H9 (cell line): Measurements from ENCODE around the gene HCST. TPM values are rescaled to one million over a fixed set of nuclear protein-coding genes. Genes with fewer than 3 reads are reported as not detected.

Source experiments
- DNase-seq: peaks from one replicate; pipeline ENCODE4 v3.0.0-alpha.2; 2017
- H2AFZ ChIP-seq: one replicate; pipeline ENCODE4 v1.6.1; 2013; ENCODE audit warnings: mild to moderate bottlenecking, low read length, control low read depth, moderate library complexity
- H2AK5ac ChIP-seq: 2 replicates; pipeline ENCODE4 v1.6.1; 2013; ENCODE audit warnings: low read length, control low read depth, mixed read lengths; ENCODE audit not compliant: insufficient read length
- H2BK120ac ChIP-seq: one replicate; pipeline ENCODE4 v1.6.1; 2013; ENCODE audit warnings: low read depth, mild to moderate bottlenecking, low read length, control low read depth, inconsistent platforms; ENCODE audit not compliant: poor library complexity, severe bottlenecking
- H2BK12ac ChIP-seq: 2 replicates; pipeline ENCODE4 v1.6.1; 2013; ENCODE audit warnings: low read length, control low read depth, mixed read lengths, low read depth; ENCODE audit not compliant: insufficient read length
- H2BK15ac ChIP-seq: 2 replicates; pipeline ENCODE4 v1.6.1; 2013; ENCODE audit warnings: low read depth, low read length, control low read depth
- H2BK20ac ChIP-seq: one replicate; pipeline ENCODE4 v1.6.1; 2013; ENCODE audit warnings: low read depth, mild to moderate bottlenecking, low read length, control low read depth, inconsistent platforms; ENCODE audit not compliant: poor library complexity, severe bottlenecking
- H2BK5ac ChIP-seq: 2 replicates; pipeline ENCODE4 v1.6.1; 2013; ENCODE audit warnings: low read length, control low read depth, mixed read lengths; ENCODE audit not compliant: insufficient read length
- H3K14ac ChIP-seq: 2 replicates; pipeline ENCODE4 v1.6.1; 2013; ENCODE audit warnings: low read length, control low read depth; ENCODE audit not compliant: insufficient read depth
- H3K18ac ChIP-seq: 2 replicates; pipeline ENCODE4 v1.6.1; 2013; ENCODE audit warnings: low read depth, mild to moderate bottlenecking, mixed read lengths, low read length, control low read depth; ENCODE audit not compliant: insufficient read length
- H3K23ac ChIP-seq: 2 replicates; pipeline ENCODE4 v1.6.1; 2013; ENCODE audit warnings: low read length, control low read depth, mixed read lengths, low read depth; ENCODE audit not compliant: insufficient read length
- H3K23me2 ChIP-seq: 2 replicates; pipeline ENCODE4 v1.6.1; 2013; ENCODE audit warnings: low read depth, mild to moderate bottlenecking, mixed read lengths, low read length, control low read depth; ENCODE audit not compliant: insufficient read length, poor library complexity, severe bottlenecking
- H3K27ac ChIP-seq: 2 replicates; pipeline ENCODE4 v1.5.1; 2013; ENCODE audit warnings: low read length, control low read depth, mixed read lengths, low read depth; ENCODE audit not compliant: insufficient read length
- H3K27me3 ChIP-seq: 2 replicates; pipeline ENCODE4 v1.6.1; 2013; ENCODE audit warnings: low read length, control low read depth, inconsistent platforms; ENCODE audit not compliant: insufficient read depth
- H3K4ac ChIP-seq: 2 replicates; pipeline ENCODE4 v1.6.1; 2013; ENCODE audit warnings: low read depth, mild to moderate bottlenecking, control low read depth, inconsistent platforms, low read length, moderate library complexity
- H3K4me1 ChIP-seq: 2 replicates; pipeline ENCODE4 v1.6.1; 2013; ENCODE audit warnings: low read length, control low read depth, inconsistent platforms; ENCODE audit not compliant: insufficient read depth
- H3K4me2 ChIP-seq: 2 replicates; pipeline ENCODE4 v1.6.1; 2013; ENCODE audit warnings: low read length, control low read depth, mixed read lengths; ENCODE audit not compliant: insufficient read length, insufficient read depth
- H3K56ac ChIP-seq: 2 replicates; pipeline ENCODE4 v1.6.1; 2013; ENCODE audit warnings: low read depth, mild to moderate bottlenecking, mixed read lengths, low read length, control low read depth; ENCODE audit not compliant: insufficient read length
- H3K79me1 ChIP-seq: 2 replicates; pipeline ENCODE4 v1.6.1; 2013; ENCODE audit warnings: low read depth, mild to moderate bottlenecking, moderate library complexity, low read length, control low read depth, inconsistent platforms; ENCODE audit not compliant: insufficient read depth, poor library complexity, severe bottlenecking
- H3K79me2 ChIP-seq: 2 replicates; pipeline ENCODE4 v1.6.1; 2013; ENCODE audit warnings: low read length, control low read depth, inconsistent platforms; ENCODE audit not compliant: insufficient read depth
- H3K9ac ChIP-seq: 2 replicates; pipeline ENCODE4 v1.6.1; 2013; ENCODE audit warnings: low read length, control low read depth, mixed read lengths; ENCODE audit not compliant: insufficient read length; ENCODE audit errors: extremely low read depth
- H3K9me3 ChIP-seq: one replicate; pipeline ENCODE4 v1.6.1; 2013; ENCODE audit warnings: low read depth, low read length, inconsistent platforms; ENCODE audit not compliant: control insufficient read depth
- H3T11ph ChIP-seq: one replicate; pipeline ENCODE4 v1.6.1; 2013; ENCODE audit warnings: mild to moderate bottlenecking, low read length, control low read depth, inconsistent platforms
- H4K20me1 ChIP-seq: one replicate; pipeline ENCODE4 v1.6.1; 2013; ENCODE audit not compliant: control insufficient read depth, insufficient read length, insufficient read depth
- H4K5ac ChIP-seq: 2 replicates; pipeline ENCODE4 v1.6.1; 2013; ENCODE audit warnings: low read depth, mild to moderate bottlenecking, mixed read lengths, low read length, control low read depth; ENCODE audit not compliant: insufficient read length
- H4K8ac ChIP-seq: replicated peaks from 2 replicates; pipeline ENCODE4 v1.6.1; 2013; ENCODE audit warnings: low read length, control low read depth, mixed read lengths, low read depth; ENCODE audit not compliant: insufficient read length
- H4K91ac ChIP-seq: 2 replicates; pipeline ENCODE4 v1.6.1; 2013; ENCODE audit warnings: low read depth, mild to moderate bottlenecking, moderate library complexity, mixed read lengths, low read length, control low read depth; ENCODE audit not compliant: insufficient read length
- H3K27ac Mint-ChIP-seq, 3 experiments: 2 replicates in 2 of 3; 3 replicates in 1 of 3; pipeline ENCODE4 v1.8.0; 2020 to 2021; ENCODE audit warnings: mixed read lengths in 3 of 3, mild to moderate bottlenecking in 1 of 3, moderate library complexity in 1 of 3
- H3K27me3 Mint-ChIP-seq: 2 replicates; pipeline ENCODE4 v1.8.0; 2021; ENCODE audit warnings: low read depth, mild to moderate bottlenecking, moderate library complexity, mixed read lengths
- H3K36me3 Mint-ChIP-seq, 3 experiments: 2 replicates in 2 of 3; 3 replicates in 1 of 3; pipeline ENCODE4 v1.8.0; 2020 to 2021; ENCODE audit warnings: low read depth in 3 of 3, mixed read lengths in 3 of 3; ENCODE audit not compliant: insufficient read depth in 1 of 3
- H3K4me1 Mint-ChIP-seq, 2 experiments: 2 replicates each; pipeline ENCODE4 v1.8.0; 2020; ENCODE audit warnings: mixed read lengths in 2 of 2
- H3K4me3 Mint-ChIP-seq, 2 experiments: 2 replicates in 1 of 2; 3 replicates in 1 of 2; pipeline ENCODE4 v1.8.0; 2020 to 2021; ENCODE audit warnings: mild to moderate bottlenecking in 2 of 2, mixed read lengths in 2 of 2, moderate library complexity in 1 of 2
- H3K9me3 Mint-ChIP-seq, 2 experiments: 2 replicates in 1 of 2; 3 replicates in 1 of 2; pipeline ENCODE4 v1.8.0; 2020; ENCODE audit warnings: mild to moderate bottlenecking in 2 of 2, mixed read lengths in 2 of 2, moderate library complexity in 1 of 2
- WGBS: extraction: QIAGEN DNeasy Blood & Tissue Kit; methylation state at CpG from one replicate; pipeline ENCODE4 v1.1.7; 2013; ENCODE audit warnings: missing lambda C conversion rate, low lambda C conversion rate, mixed read lengths; ENCODE audit not compliant: insufficient read length; ENCODE audit errors: extremely low coverage; 5-methylcytosine and 5-hydroxymethylcytosine counted together
- total RNA-seq: library from RNA; stranded (reverse); gene quantifications from 2 replicates; pipeline ENCODE4 v1.2.1, GENCODE V29; 2021
- TF ChIP-seq, protein P1 (sequence below): fragments of 200-600 bp; sonication (generic); conservative IDR thresholded peaks from 3 replicates; pipeline ENCODE4 v1.8.0; 2021; ENCODE audit warnings: antibody characterized with exemption, mild to moderate bottlenecking

HCST gene
- total RNA-seq, 1 experiment from 2014 or later = 0.68 TPM

DNA sequence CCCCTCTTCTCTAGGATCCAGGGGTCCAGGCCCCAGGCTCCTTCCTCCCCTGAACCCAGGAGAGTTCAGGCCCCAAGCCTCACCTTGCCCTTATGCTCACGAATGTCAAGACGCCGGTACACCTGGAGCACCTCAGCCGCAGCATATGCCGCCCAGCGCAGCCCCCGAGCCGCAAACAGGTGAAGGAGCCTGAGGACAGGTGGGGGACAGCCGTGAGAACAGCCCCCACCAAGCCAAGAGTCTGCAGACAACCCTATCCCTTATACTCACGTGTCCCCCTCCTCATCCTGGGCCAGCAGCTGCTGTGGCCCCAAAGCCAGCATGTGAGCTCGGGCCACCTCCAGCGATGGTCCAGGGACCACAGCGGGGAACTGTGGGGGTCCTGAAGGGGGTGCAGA lies 5.7 kb upstream of the HCST start:
- Histone ChIP-seq H4K91ac (no peak overlapping the region), H2BK20ac (no peak overlapping the region), H3K79me2 (no peaks in the 10 kb centered on the region), H3K4me1 (no peaks in the 10 kb centered on the region; the same call in 1 of the 2 replicates), H3K4ac (no peak overlapping the region), H3K27me3 (no peaks in the 10 kb centered on the region), H3K9me3 (no peaks in the 10 kb centered on the region), H3T11ph (no peak overlapping the region), H4K5ac (no peak overlapping the region), H4K20me1 (no peaks in the 10 kb centered on the region), H2AK5ac (no peak overlapping the region), H3K23me2 (peaks cover 6% of the 10 kb centered on the region), H4K8ac (no peak overlapping the region), H2AFZ (no peak overlapping the region), H3K23ac (no peak overlapping the region), H2BK15ac (no peak overlapping the region), H3K9ac (no peak overlapping the region), H2BK120ac (no peak overlapping the region), H2BK12ac (no peak overlapping the region), H3K14ac (no peak overlapping the region), H3K18ac (no peak overlapping the region), H3K79me1 (peaks cover 3% of the 10 kb centered on the region), H3K56ac (no peak overlapping the region), H3K4me2 (no peak overlapping the region), H2BK5ac (no peak overlapping the region), H3K27ac (no peak overlapping the region)
- H3K36me3 Mint-ChIP-seq = peaks cover 13 to 47% (median 42%) of the 10 kb centered on the region in 3 experiments; a peak in 6 of 7 replicates
- TF ChIP-seq, protein P1, sequence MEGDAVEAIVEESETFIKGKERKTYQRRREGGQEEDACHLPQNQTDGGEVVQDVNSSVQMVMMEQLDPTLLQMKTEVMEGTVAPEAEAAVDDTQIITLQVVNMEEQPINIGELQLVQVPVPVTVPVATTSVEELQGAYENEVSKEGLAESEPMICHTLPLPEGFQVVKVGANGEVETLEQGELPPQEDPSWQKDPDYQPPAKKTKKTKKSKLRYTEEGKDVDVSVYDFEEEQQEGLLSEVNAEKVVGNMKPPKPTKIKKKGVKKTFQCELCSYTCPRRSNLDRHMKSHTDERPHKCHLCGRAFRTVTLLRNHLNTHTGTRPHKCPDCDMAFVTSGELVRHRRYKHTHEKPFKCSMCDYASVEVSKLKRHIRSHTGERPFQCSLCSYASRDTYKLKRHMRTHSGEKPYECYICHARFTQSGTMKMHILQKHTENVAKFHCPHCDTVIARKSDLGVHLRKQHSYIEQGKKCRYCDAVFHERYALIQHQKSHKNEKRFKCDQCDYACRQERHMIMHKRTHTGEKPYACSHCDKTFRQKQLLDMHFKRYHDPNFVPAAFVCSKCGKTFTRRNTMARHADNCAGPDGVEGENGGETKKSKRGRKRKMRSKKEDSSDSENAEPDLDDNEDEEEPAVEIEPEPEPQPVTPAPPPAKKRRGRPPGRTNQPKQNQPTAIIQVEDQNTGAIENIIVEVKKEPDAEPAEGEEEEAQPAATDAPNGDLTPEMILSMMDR = no peak
- H3K4me1 Mint-ChIP-seq = peaks cover 0 to 14% of the 10 kb centered on the region in 2 experiments; a peak in 3 of 4 replicates
- no peaks in the 10 kb centered on the region for H3K9me3 Mint-ChIP-seq
- no peaks in the 10 kb centered on the region for H3K27me3 Mint-ChIP-seq
- no peak for DNase-seq
- H3K4me3 Mint-ChIP-seq = no peak overlapping the region
- no CpG with 5 or more reads among the region's 13 CpGs for WGBS
- no peak overlapping the region for H3K27ac Mint-ChIP-seq
